OCI-LY1 (cell line): ENCODE measurements around the gene ZNF74.

ENCODE experiments used
- H2AFZ ChIP-seq: fragments of 200-600 bp; sonication (generic), shearing (Covaris generic); 2 replicates; pipeline ENCODE4 v1.6.0; 2014; ENCODE audit warnings: antibody characterized with exemption, mild to moderate bottlenecking, low read length
- H3F3A ChIP-seq: fragments of 200-600 bp; sonication (generic), shearing (Covaris generic); 2 replicates; pipeline ENCODE4 v1.6.0; 2014; ENCODE audit warnings: mild to moderate bottlenecking, antibody characterized with exemption, low read length, moderate library complexity; ENCODE audit not compliant: insufficient read depth
- H3K27ac ChIP-seq: fragments of 200-600 bp; sonication (generic); 2 replicates; pipeline ENCODE4 v1.5.1; 2014; ENCODE audit warnings: low read length, mixed run types, mild to moderate bottlenecking, low read depth; ENCODE audit not compliant: poor library complexity, severe bottlenecking
- H3K27me3 ChIP-seq: fragments of 200-600 bp; sonication (generic); 2 replicates; pipeline ENCODE4 v1.6.0; 2014; ENCODE audit warnings: antibody characterized with exemption, mild to moderate bottlenecking, low read length, moderate library complexity; ENCODE audit not compliant: insufficient read depth
- H3K36me3 ChIP-seq: fragments of 200-600 bp; sonication (generic); 2 replicates; pipeline ENCODE4 v1.6.1; 2014; ENCODE audit warnings: mild to moderate bottlenecking, antibody characterized with exemption, low read length, moderate library complexity, mixed read lengths; ENCODE audit not compliant: insufficient read depth
- H3K4me1 ChIP-seq: fragments of 200-600 bp; sonication (generic); 2 replicates; pipeline ENCODE4 v1.5.1; 2014; ENCODE audit warnings: mild to moderate bottlenecking, low read length, moderate library complexity; ENCODE audit not compliant: insufficient read depth, severe bottlenecking
- H3K4me2 ChIP-seq: fragments of 200-600 bp; sonication (generic), shearing (Covaris generic); 2 replicates; pipeline ENCODE4 v1.6.1; 2014; ENCODE audit warnings: low read length
- H3K4me3 ChIP-seq: fragments of 200-600 bp; sonication (generic); 2 replicates; pipeline ENCODE4 v1.5.1; 2014; ENCODE audit warnings: low read length, low read depth, mild to moderate bottlenecking, mixed read lengths; ENCODE audit not compliant: poor library complexity, severe bottlenecking
- H3K79me2 ChIP-seq: fragments of 200-600 bp; shearing (Covaris generic); 2 replicates; pipeline ENCODE4 v1.6.1; 2016; ENCODE audit warnings: mixed run types, low read length, mixed read lengths; ENCODE audit not compliant: insufficient read depth
- H3K9ac ChIP-seq: fragments of 200-600 bp; sonication (generic), shearing (Covaris generic); 2 replicates; pipeline ENCODE4 v1.6.1; 2014; ENCODE audit warnings: mild to moderate bottlenecking, low read length, mixed read lengths
- H3K9me2 ChIP-seq: fragments of 200-600 bp; sonication (generic), shearing (Covaris generic); 2 replicates; pipeline ENCODE4 v1.6.1; 2014; ENCODE audit warnings: low read depth, mild to moderate bottlenecking, low read length, mixed read lengths
- H3K9me3 ChIP-seq: fragments of 200-600 bp; shearing (Covaris generic); 2 replicates; pipeline ENCODE4 v1.6.1; 2014; ENCODE audit warnings: low read length, mixed read lengths
- H4K20me1 ChIP-seq: fragments of 200-600 bp; sonication (generic), shearing (Covaris generic); 2 replicates; pipeline ENCODE4 v1.6.0; 2016; ENCODE audit warnings: mild to moderate bottlenecking, low read length; ENCODE audit not compliant: insufficient read depth
- CTCF ChIP-seq: fragments of 200-600 bp; sonication (generic), shearing (Covaris generic); IDR thresholded peaks from 2 replicates; pipeline ENCODE4 v1.5.1; 2017; ENCODE audit warnings: mild to moderate bottlenecking, antibody characterized with exemption, low read length, moderate library complexity, mixed read lengths
- EZH2 ChIP-seq: fragments of 200-600 bp; sonication (generic), shearing (Covaris generic); IDR thresholded peaks from 2 replicates; pipeline ENCODE4 v1.8.0; 2017; ENCODE audit warnings: borderline replicate concordance, mixed run types, mild to moderate bottlenecking, antibody characterized with exemption, low read length, moderate library complexity, mixed read lengths

The ZNF74 gene

GRCh38 chr22:20425566-20426258 lies 31.8 kb downstream of the ZNF74 start:
- Histone ChIP-seq H3K27ac (no peak overlapping the region), H4K20me1 (no peaks in the 10 kb centered on the region), H2AFZ (no peak overlapping the region), H3K79me2 (no peaks in the 10 kb centered on the region), H3K4me2 (no peak overlapping the region), H3K27me3 (peaks cover 9% of the 10 kb centered on the region; the same call in 1 of the 2 replicates), H3F3A (no peaks in the 10 kb centered on the region), H3K36me3 (no peaks in the 10 kb centered on the region), H3K4me3 (no peak overlapping the region), H3K9ac (no peak overlapping the region), H3K9me2 (no peaks in the 10 kb centered on the region), H3K9me3 (no peaks in the 10 kb centered on the region), H3K4me1 (peaks cover 3% of the 10 kb centered on the region)
- no peak for TF ChIP-seq EZH2
- no peak for TF ChIP-seq CTCF

GRCh38 chr22:20426259-20426615 lies 32.3 kb downstream of the ZNF74 start:
- Histone ChIP-seq H3K4me3 (no peak overlapping the region), H3K79me2 (no peaks in the 10 kb centered on the region), H2AFZ (no peak overlapping the region), H3K4me2 (no peak overlapping the region), H3K9ac (no peak overlapping the region), H4K20me1 (no peaks in the 10 kb centered on the region), H3F3A (no peaks in the 10 kb centered on the region), H3K27me3 (peaks cover 9% of the 10 kb centered on the region; the same call in 1 of the 2 replicates), H3K27ac (no peak overlapping the region), H3K9me3 (no peaks in the 10 kb centered on the region), H3K4me1 (peaks cover 3% of the 10 kb centered on the region), H3K9me2 (no peaks in the 10 kb centered on the region), H3K36me3 (no peaks in the 10 kb centered on the region)
- TF ChIP-seq CTCF (no peak), EZH2 (no peak)

- Histone ChIP-seq H3K4me2 (no peak overlapping the region), H2AFZ (no peak overlapping the region), H3K9me2 (no peaks in the 10 kb centered on the region), H3K79me2 (no peaks in the 10 kb centered on the region), H3K4me1 (peaks cover 3% of the 10 kb centered on the region), H3F3A (no peaks in the 10 kb centered on the region), H3K36me3 (no peaks in the 10 kb centered on the region), H3K27me3 (0 out of 2 replicates have a peak, but pooled peaks cover 6% of the 10 kb centered on the region), H3K9me3 (no peaks in the 10 kb centered on the region), H3K27ac (no peak overlapping the region), H4K20me1 (no peaks in the 10 kb centered on the region), H3K9ac (no peak overlapping the region), H3K4me3 (no peak overlapping the region)
- no peak for TF ChIP-seq EZH2
- TF ChIP-seq CTCF: no peak
Observed at GRCh38 chr22:20427104-20427944, 33.4 kb downstream of the ZNF74 start.
